Stimulated activated CD4-positive, alpha-beta T cell treated with anti-CD3 and anti-CD28 coated beads, Interleukin-4, amount 100 ng/mL, for 48 hours (primary cell): Measurements from ENCODE around the gene EFCAB6.
"Not testable (repeated sequence)": the region's sequence is repeated elsewhere in the genome, so short reads cannot be mapped to it uniquely, and the experiment has no call there.

Experiments used
- DNase-seq, 2 donors: peaks; one replicate each; pipeline ENCODE4 v3.0.0-alpha.2; 2020; ENCODE audit warnings: low read depth in 2 of 2

The EFCAB6 gene

DNA sequence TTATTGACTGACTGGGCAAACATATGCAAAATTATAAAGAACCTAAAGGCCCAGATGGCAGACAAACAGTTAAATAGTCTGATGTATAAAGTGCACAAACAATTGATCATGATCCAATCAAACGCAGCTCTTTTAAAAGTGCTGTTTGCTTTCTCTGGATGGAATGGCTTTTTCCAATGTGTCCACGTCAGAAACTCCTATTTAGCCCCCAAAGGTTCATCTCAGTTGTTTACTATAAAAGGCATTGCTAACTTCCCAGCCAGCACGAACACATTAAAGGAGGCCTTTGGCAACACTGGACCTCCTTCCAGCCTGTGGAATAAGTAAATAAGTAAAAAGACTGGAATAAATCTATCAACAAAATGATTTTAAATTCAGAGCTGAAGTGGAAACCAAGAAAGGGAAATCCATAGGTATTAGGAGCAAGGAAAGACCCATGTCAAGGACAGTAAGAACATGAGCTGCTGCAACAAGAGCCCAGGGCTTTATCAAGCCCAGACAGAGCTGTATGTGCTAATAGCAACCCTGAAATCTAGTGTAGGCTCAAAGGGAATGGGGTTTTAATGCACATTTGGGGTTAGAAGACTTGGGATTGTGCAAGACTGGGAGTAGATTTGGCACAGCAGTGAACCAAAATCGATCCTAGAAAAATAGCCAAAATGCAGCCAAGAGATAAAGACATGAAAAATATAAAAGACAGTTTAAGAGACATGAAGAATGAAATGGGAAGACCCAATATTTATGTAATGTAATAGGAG lies 105.4 kb downstream of the EFCAB6 start:
- no peak for DNase-seq

DNA sequence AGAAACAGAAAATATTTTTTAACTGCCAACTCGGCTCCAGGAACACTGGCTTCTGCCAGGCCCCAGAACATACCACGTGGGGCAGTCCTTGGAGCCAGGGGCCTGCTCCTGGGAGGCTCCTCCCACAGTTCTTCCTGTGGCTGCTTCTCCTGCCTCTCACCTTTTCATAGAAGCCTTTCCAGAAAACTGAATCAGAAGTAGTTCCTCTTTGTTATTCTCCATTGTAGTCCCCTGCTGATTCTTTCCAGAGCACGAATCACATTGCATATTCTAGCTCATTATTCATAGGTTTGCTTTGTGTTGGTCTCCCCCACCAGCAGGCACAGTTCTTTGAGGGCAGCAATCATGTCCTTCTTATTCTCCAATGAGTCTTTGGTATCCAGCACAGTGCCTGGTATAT lies 106.0 kb downstream of the EFCAB6 start:
- DNase-seq = no peak

DNA sequence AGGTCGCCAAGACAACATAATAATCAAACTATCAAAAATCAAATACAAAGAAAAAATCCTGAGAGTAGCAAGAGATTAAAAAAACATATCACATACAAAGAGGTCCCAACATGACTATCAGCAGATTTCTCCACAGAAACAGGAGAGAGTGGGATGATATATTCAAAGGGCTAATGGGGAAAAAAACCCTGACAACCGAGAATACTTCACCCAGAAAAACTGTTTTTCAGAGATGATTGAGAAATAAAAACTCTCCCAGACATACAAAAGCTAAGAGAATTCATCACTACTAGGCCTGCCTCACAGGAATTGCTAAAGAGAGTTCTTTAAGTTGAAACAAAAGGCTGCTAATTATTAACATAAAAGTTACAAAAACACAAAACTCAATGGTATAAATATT lies 108.1 kb downstream of the EFCAB6 start:
- no peak for DNase-seq

DNA sequence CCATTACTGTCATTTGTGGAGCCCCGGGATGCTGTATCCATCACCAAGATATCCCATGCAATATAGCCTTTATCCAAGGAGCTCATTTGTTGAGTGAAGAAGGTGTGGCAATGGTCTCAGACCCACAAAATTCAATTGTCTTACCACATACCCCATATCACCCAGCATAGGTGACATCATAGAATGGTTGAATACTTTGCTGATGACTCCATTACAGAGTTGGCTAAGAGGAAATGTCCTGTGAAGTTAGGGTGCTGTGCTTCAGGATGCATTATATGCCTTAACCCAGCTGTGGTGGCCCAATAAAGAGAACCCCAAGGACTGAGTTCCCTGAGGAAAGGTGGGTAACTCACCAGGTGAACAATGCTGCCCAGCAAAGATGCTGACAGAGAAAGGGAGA lies 113.7 kb downstream of the EFCAB6 start:
- no peak for DNase-seq

DNA sequence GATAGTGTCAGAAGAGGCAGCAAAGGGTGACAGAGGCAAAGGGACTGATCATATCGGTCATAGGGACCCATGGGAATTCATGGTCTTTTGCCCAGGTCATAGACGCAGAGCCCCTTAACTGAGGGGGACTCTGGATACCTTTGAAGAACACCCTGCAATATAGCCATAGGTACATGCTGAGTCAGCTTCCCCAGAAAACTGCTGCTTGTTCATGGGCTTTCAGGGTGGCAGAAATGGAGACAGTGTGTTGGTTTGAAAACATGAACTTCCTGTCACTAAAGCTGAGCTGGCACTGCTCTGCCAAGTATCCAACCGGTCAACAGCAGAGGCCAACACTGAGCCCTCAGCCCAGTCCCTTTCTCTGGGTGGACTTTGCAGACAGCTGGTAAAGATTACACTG lies 114.2 kb downstream of the EFCAB6 start:
- DNase-seq = no peak

DNA sequence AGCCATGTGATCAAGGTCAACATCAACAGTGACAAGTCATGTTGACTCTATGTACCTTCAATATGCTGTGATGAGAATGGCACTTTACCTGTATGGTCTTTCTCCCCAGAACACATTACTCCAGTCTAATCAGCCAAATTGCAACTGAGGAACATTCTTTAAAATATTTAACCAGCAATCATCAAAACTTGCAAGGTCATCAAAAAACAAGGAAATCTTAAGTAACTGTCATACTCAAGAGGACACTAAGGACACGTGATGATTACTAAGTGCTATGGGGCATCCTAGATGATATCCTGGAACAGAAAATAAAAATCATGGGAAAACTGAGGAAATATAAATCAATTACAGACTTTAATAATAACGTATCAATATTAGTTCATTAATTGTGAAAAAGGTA lies 118.9 kb downstream of the EFCAB6 start:
- no peak for DNase-seq

DNA sequence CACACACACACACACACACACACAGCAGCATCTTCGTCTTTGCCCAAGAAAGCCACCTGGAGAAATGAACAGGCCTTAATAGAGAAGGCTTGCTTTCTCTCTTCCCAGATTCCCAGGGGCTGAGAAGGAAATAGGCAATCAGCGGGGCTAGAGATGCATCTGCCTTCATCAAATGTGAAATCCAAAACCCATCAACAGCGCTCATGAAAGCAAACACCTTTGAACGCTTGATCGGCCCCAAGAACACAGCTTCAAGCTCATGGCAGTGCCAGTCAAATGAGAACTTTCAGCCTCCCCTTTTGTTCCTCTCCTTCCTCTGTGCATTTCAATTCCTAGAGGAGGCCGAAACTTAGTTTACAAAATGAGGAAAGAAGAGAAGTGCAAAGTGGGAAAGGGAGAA lies 122.7 kb downstream of the EFCAB6 start:
- DNase-seq = no peak

DNA sequence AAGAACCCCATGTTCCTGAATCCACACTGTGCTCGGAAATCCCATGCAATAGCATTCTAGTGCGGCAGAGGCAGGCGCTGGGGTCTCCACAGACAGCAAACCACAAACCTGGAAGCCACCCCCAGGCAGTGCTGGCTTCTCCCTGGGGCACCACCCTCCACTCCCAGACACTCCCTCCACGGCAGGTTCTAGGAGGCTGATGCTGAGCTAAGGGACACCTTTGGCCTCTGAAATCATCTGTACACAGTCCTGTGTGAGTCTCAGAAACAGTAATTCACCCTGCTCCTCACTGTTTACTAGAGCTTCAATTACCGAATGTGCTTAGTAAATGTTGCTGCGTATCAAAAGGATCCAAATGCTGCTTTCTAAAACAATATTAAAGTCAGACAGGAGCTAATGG lies 129.3 kb downstream of the EFCAB6 start:
- no peak for DNase-seq

DNA sequence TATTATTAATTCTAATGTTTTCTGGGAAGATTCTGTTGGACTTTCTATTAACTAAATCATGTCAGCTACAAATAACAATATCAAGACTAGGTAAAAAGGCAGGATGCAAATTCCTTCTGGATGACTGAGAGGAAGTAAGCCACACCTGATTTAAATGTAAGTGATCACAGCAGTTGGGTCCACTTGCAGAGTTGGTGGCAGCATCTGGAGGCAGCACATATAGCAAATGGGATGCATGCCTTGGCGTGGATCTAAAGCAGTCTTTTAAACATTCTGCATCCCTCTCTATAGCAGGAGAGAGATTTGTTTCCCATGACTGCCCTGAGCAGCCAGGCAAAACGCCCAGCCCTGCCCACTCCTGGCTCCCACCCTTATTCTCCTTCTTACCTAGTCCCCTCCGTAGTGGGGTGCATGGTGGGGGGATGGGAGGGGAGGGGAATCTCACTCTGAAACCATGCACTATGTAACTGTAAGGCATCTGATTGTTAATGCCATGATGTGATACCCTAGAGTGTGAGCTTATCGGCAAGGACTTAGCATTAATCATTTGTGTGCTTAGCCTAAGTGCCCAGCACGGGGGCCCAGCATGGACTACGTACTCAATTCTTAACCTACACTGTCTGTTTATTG lies 130.3 kb downstream of the EFCAB6 start:
- DNase-seq = no peak

DNA sequence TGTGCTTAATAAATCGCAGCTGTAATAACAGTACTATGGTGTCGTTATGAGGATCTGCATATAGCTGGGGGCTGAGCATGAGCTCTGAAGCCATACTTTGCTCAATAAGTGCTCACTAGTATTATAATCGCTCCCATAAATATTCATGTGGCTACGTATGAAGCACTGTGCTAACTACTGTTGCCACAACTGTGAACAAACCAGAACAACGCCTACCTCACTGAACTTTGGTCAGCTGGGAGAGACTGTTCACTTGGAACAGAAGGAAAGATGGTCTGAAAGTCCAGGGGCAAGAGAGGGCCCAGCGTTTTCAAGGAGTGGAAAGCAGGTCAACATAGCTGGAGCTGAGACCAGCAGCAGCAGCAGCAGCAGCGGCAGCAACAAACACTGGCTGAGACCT lies 141.6 kb downstream of the EFCAB6 start:
- no peak for DNase-seq

DNA sequence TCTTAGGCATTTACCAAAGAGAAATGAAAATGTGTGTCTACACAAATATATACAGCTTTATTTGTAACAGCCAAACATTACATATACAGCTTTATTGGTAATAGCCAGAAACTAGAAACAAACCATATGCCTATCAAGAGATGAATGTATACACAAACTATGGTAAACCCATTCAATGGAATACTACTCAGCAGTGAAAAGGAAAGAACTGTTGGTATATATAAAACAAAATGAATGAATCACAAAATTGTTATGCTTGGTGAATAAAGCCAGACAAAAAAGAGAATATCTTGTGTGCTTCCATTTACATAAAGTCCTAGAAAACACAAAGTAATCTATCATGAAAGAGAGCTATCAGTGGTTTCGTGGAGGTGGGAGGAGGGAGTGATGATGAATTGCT lies 142.9 kb downstream of the EFCAB6 start:
- DNase-seq = no peak

DNA sequence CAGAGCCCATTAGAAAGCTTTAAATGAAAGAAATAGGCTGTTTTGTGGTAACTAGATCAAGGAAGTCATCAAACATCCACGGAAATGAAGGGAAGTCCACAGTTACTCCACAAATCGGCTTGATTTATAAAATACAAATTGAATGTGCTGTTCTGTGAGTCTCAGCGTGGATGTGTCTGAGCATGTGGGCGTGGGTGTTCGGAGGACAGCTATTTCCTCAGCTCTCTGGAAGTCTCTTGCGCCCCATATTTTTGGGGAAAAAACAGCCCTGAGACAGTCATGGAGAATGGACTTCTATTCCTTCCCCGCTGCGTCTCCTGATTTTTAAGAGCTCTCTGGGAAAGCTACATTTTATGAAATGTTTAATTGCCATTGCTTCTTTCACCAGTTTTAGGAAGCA lies 144.4 kb downstream of the EFCAB6 start:
- DNase-seq = no peak

DNA sequence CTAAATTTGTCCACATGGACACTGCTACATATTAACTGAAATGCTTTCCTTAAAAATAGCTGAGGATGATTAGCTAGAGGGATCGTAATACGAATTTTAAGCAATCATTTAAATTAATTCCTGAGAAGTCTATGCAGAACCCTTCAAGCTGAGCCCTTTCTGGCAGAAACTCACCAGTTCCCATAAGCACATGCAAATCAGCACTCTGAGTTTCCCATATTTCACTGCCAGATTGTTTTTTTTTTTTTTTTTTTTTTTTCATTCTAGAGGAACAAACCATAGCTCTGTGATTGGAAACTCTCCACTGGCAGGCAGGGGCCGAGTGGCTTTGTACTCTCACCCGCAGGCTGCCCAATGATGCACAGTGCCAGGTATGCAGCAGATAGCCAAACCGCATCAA lies 145.6 kb downstream of the EFCAB6 start:
- no peak for DNase-seq

DNA sequence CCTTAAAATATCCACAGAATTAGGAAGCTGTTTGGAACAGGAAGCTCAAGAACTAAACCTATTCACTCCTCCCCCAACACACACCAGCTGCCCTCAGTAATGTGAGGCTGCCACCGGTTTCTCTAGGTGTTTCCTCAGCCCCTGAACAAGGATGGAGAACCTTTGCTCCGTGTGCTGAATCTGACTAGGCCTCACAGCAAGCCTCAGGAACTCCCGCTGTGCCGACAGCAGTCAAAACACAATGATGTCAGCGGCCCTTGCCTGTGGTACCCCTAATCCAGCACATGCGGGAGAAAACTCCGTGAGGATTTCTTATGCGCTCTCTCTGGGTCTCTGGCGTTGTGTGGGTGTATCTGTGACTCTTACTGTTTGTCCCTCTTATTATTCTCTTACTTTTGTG lies 153.3 kb downstream of the EFCAB6 start:
- DNase-seq = no peak

DNA sequence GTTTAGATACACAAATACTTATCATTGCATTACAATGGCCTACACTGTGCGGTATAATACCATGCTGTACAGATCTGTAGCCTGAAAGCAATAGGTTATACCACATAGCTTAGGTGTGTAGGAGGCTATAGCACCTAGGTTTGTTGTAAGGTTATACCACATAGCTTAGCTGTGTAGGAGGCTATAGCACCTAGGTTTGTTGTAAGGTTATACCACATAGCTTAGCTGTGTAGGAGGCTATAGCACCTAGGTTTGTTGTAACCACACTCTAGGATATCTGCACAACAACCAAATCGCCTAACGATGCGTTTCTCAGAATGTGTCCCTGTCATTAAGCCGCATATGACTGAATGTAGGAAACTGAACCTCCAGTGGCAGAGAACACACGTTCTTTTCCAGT lies 155.5 kb downstream of the EFCAB6 start:
- not testable (repeated sequence) for DNase-seq

DNA sequence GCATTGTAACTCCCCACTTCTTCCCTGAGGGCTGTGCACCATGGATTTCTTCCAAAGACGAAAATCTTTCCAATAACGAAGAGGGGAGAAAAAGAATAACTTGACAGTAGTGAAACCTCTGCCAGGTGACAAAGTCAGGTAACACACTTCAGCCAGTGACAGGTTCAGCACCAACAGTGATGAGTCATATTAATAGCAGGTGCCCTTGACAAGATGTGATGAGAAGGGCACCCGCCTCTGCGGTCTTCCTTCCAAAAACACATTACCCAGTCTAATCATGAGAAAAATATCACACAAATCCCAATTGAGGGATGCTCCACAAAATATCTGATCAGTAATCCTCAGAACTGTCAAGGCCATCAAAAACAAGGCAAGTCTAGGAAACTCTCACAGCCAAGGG lies 157.8 kb downstream of the EFCAB6 start:
- DNase-seq = no peak

DNA sequence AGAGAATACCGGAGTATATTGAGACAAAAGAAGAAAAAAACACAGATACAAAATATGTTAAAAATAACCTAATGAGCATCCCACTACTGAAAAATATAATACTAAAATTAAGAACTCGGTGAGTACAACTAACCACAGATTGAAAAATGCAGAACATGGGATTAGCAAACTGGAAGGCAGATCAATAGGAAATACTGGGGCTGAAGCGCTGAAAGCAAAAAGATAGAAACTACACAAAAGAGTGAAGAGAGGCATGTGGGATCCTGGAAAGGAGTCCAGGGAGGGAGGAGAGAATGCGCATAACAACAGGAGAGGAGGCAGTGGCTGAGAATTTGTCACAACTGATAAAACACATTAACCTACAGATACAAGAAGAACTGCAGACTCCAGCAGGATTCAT lies 159.3 kb downstream of the EFCAB6 start:
- no peak for DNase-seq

DNA sequence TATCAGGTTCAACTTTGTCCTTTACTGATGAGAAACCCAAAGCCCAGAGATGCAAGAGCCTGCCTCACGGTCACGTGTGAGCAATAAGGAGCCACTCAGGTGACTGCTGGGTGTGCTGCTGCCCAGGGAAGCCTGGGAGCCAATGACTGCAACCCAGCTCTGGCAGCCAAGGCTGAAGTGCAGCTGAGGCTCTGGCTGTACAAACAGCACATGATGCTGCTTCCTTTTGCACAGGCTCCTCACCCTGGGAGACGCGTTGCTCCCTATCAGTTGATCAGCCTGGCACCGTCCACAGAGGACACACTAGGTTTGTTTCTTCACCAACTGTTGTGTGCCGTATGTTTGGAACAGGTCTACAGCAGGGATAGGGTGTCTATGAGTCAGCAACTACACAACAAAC lies 168.7 kb downstream of the EFCAB6 start:
- DNase-seq = no peak

DNA sequence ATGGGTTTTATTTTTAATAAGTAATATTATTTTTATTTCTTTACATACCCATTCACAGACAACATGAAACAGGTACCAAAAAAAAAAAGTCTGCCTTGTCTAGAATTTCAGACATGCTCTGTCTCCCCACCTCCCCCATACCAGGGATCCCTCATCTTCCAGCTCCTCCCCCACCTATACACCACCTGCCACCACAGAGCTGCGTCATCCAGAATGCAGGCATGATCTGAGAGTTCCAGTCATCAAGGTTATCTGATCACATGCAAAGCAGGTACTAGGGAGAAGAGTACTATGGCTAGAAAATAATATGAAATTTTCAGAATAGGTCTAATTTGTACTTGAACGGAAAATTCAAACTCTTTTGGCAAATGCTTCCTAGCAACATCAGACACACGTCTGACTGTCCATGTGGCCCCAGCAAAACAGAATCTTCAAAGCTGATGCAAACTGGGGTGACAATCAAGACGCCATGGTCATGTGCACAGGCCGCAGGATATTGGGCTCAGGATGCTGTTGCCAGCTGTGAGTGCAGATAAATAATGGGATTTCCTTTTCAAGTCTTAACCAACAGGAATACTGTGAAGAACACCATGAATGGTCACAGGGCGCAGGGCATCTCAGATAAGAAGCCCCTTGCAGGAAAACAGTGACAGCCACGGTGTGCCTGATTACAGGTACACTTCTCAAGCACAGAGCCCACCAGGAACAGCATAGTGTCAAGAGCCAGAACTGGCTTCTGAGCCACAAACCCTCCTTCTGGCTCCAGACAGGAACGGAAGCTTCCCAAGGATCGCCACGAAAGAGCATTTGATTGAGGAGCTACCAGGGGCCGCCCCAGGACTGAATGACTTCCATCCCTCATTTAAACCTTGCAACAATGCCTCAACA lies 169.5 kb downstream of the EFCAB6 start:
- no peak for DNase-seq

DNA sequence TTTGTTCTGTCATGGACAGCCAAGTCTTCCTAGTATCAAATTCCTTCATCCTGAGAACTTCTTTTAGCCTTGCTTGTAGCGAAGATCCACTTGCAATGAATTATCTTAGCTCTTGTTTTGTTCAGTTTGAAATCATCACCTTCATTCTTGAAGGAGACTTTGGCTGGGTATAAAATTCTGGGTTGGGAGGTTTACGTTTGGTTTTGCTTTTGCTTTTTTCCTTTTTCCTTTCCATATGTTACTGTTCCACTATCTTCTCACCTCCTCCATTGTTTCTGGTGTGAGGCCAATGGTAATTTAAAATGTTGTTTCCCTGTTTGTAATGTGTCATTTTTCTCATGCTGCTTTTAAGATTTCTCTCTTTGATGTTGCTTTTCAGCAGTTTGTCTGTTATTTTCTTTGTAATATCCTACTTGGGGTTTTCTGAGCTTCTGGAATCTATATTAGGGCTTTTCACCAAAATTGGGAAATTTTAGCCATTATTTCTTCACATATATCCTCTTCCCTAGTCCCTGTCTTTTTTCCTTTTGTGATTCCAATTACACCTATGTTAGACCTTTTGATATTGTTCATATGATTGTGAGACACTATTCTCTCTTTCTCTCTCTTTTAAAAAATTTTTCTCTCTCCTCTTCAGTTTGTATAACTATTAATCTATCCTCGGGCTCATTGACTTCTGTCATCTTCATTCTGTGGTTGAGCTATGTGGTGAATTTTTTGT lies 172.7 kb downstream of the EFCAB6 start:
- no peak for DNase-seq

DNA sequence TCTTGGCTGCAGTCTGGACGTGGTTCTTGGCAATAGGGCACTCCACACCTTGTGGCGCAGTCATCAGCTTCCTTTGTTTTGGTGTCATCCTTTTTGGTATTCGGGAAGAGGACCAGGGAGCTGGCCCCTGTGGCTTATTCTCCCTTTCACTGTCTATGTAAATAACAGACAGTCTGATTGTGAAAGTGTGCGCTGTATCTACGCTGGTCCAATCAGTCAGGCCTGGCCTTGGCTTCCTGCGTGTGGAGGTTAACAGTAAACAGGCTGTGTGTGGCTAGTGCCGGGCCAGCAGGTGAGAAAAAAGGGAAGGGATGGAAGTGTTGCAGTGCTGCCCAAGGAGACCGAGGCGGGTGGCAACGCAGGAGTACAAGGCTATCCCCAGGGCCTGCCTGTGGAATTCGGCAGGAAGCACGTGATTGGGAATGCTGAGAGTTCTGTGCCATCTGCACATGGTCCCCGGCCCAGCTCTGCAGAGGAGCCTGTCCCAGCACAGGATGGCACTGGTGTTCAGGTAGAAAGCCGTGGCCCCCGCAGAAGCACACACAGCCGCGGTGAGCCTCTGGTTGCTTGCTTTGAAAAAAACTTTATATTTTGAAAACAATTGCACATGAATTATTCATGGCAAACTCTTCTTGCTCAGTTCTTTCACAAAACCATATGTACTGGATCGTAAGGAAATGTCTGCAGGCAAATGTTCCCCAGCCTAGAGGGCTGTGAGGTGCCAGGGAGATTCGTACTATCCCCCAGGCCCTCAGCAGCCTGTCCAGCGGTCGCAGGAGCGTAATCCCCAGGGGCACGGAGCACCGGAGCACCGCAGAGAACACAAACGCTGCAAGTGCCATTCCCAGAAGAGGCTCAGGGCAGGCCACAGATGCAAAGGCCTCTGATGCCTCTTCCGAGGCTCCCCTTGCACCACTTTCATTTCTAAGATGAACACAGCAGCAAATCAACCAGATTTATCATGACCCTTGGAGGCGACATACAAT lies 174.5 kb downstream of the EFCAB6 start:
- DNase-seq = no peak
